Stomach (tissue), 9 donors: ENCODE results near the gene CRISPLD2. TPM values are rescaled to one million over a fixed set of nuclear protein-coding genes. Genes with fewer than 3 reads are reported as not detected.

Experiments
- DNase-seq, 2 donors: peaks; one replicate each; pipeline versions ENCODE4 v3.0.0 to v3.0.0-alpha.2; 2013 to 2019
- H3K27ac ChIP-seq, 5 donors: fragments of 200-600 bp in 4 of 5; sonication (generic) in 4 of 5; one replicate each; pipeline ENCODE4 v1.5.1; 2013 to 2019; ENCODE audit warnings: mild to moderate bottlenecking in 1 of 5, moderate library complexity in 1 of 5
- H3K27me3 ChIP-seq, 3 donors: fragments of 200-600 bp; sonication (generic); one replicate each; pipeline ENCODE4 v1.5.1; 2017 to 2019; ENCODE audit warnings: mixed run types in 1 of 3
- H3K36me3 ChIP-seq, 4 donors: fragments of 200-600 bp; sonication (generic); 1 replicate in 3 of 4; 2 replicates in 1 of 4; pipeline ENCODE4 v1.5.1; 2016 to 2019
- H3K4me1 ChIP-seq, 4 donors: fragments of 200-600 bp; sonication (generic); one replicate each; pipeline ENCODE4 v1.5.1; 2016 to 2019
- H3K4me3 ChIP-seq, 4 donors: fragments of 200-600 bp; sonication (generic) in 3 of 4; one replicate each; pipeline ENCODE4 v1.5.1; 2016 to 2019; ENCODE audit warnings: mild to moderate bottlenecking in 1 of 4
- H3K9me3 ChIP-seq, 4 donors: fragments of 200-600 bp; sonication (generic); one replicate each; pipeline ENCODE4 v1.5.1; 2016 to 2019
- CTCF ChIP-seq, 7 experiments: fragments of 450-650 bp in 4 of 7; fragments of 200-600 bp in 3 of 7; sonication (generic) in 3 of 7; IDR thresholded peaks; one replicate each; pipeline ENCODE4 v1.5.1; 2016 to 2019; ENCODE audit warnings: antibody characterized with exemption in 7 of 7, control low read depth in 2 of 7, mild to moderate bottlenecking in 1 of 7
- EP300 ChIP-seq: sonication (generic); formaldehyde crosslinking; IDR thresholded peaks from one replicate; pipeline ENCODE4 v1.6.1; 2017; ENCODE audit warnings: antibody characterized with exemption
- POLR2A ChIP-seq, 4 donors: fragments of 450-650 bp; IDR thresholded peaks; one replicate each; pipeline ENCODE4 v1.6.1; 2016; ENCODE audit warnings: antibody characterized with exemption in 4 of 4, control low read depth in 2 of 4, mild to moderate bottlenecking in 1 of 4, moderate library complexity in 1 of 4
- POLR2AphosphoS5 ChIP-seq, 3 donors: sonication (generic); formaldehyde crosslinking; IDR thresholded peaks; one replicate each; pipeline ENCODE4 v1.6.1; 2016; ENCODE audit warnings: antibody characterized with exemption in 3 of 3
- WGBS, 5 donors: extraction: QIAGEN DNeasy Blood & Tissue Kit in 3 of 5; methylation state at CpG; one replicate each; pipeline versions ENCODE4 v1.1.5 to v1.1.7; 2013 to 2018; 5-methylcytosine and 5-hydroxymethylcytosine counted together
- intact Hi-C: fragments of 100-400 bp; cut with DNase I; formaldehyde crosslinking; loops from one replicate; pipeline ENCODE4 v1.15.1; 2023; ENCODE audit warnings: low total_unique reads
- polyA plus RNA-seq, 3 donors: library from polyadenylated mRNA; stranded (reverse); fragments of 200-250 nt; gene quantifications; one replicate each; pipeline ENCODE4 v1.2.3, GENCODE V29; 2013
- total RNA-seq, 5 donors: library from RNA; depleted of rRNA; stranded (reverse); fragments of >200 nt; gene quantifications; one replicate each; pipeline versions ENCODE4 v1.1.0 to v1.2.3, GENCODE V29; 2014 to 2016
- donor health status: healthy with polysubstance abuse.
- donor health status: Bipolar disorder and iron deficiency.
- donor health status: healthy.

Gene CRISPLD2
- total and polyA plus RNA-seq, 8 donors, result 18.3 to 242 (median 95.8) TPM

- Histone ChIP-seq H3K27ac (peak overlapping the region in 4 of 5 donors; percentile 4 to 53 (median 32)), H3K9me3 (no peaks in the 10 kb centered on the region), H3K36me3 (no peaks in the 10 kb centered on the region), H3K4me3 (no peak overlapping the region), H3K4me1 (no peaks in the 10 kb centered on the region), H3K27me3 (no peaks in the 10 kb centered on the region)
- DNase-seq, result peak in 1 of 2 donors; percentile 56
- intact Hi-C loops, result no loop called here
- 75 to 84% (median 81%) methylated on average over 20 to 41 of the region's 41 CpGs for WGBS, 5 donors
- TF ChIP-seq CTCF (IDR thresholded peaks at IDR 0.05), result no peak
- TF ChIP-seq POLR2A (IDR thresholded peaks at IDR 0.05), result no peak
- TF ChIP-seq POLR2AphosphoS5 (IDR thresholded peaks at IDR 0.05), result no peak
- no peak for TF ChIP-seq EP300
These were observed 121.1 kb downstream of the CRISPLD2 start for GRCh38 chr16:84940670-84941551.

GRCh38 chr16:84941921-84942320, 122.1 kb downstream of the CRISPLD2 start:
- no peaks in the 10 kb centered on the region for H3K9me3 ChIP-seq
- TF ChIP-seq POLR2AphosphoS5 (IDR thresholded peaks at IDR 0.05) (no peak), EP300 (no peak), POLR2A (IDR thresholded peaks at IDR 0.05) (no peak), CTCF (IDR thresholded peaks at IDR 0.05) (no peak)
- no peak overlapping the region for H3K4me3 ChIP-seq
- H3K36me3 ChIP-seq, result no peaks in the 10 kb centered on the region
- no peak for DNase-seq
- H3K27me3 ChIP-seq, result no peaks in the 10 kb centered on the region
- intact Hi-C loops, result no loop called here
- 79 to 89% (median 87%) methylated on average over 9 to 10 of the region's 10 CpGs for WGBS, 5 donors
- H3K27ac ChIP-seq, result no peak overlapping the region
- no peaks in the 10 kb centered on the region for H3K4me1 ChIP-seq

GRCh38 chr16:84942786-84943185, 123.0 kb downstream of the CRISPLD2 start:
- WGBS, 5 donors, result 89 to 95% (median 93%) methylated on average over 4 of the region's 4 CpGs
- no peak overlapping the region for H3K4me3 ChIP-seq
- no peak for DNase-seq
- TF ChIP-seq CTCF (IDR thresholded peaks at IDR 0.05), result no peak
- TF ChIP-seq EP300, result no peak
- TF ChIP-seq POLR2AphosphoS5 (IDR thresholded peaks at IDR 0.05), result no peak
- TF ChIP-seq POLR2A (IDR thresholded peaks at IDR 0.05), result no peak
- no peaks in the 10 kb centered on the region for H3K36me3 ChIP-seq
- H3K27me3 ChIP-seq, result no peaks in the 10 kb centered on the region
- no peaks in the 10 kb centered on the region for H3K9me3 ChIP-seq
- H3K27ac ChIP-seq, result no peak overlapping the region
- intact Hi-C loops, result no loop called here
- no peaks in the 10 kb centered on the region for H3K4me1 ChIP-seq

- Histone ChIP-seq H3K4me3 (no peak overlapping the region), H3K4me1 (peaks cover 0 to 3% (median 0%) of the 10 kb centered on the region in 4 donors), H3K9me3 (no peaks in the 10 kb centered on the region), H3K36me3 (no peaks in the 10 kb centered on the region), H3K27ac (no peak overlapping the region), H3K27me3 (no peaks in the 10 kb centered on the region)
- TF ChIP-seq POLR2A (IDR thresholded peaks at IDR 0.05), result no peak
- no peak for TF ChIP-seq POLR2AphosphoS5 (IDR thresholded peaks at IDR 0.05)
- no peak for TF ChIP-seq EP300
- no peak for TF ChIP-seq CTCF (IDR thresholded peaks at IDR 0.05)
- intact Hi-C loops, result no loop called here
- DNase-seq, result no peak
- WGBS, 5 donors, result 72 to 84% (median 76%) methylated on average over 4 of the region's 4 CpGs
These were observed 123.8 kb downstream of the CRISPLD2 start for GRCh38 chr16:84943620-84944019.
